Type B pancreatic cell (in vitro differentiated cells): ENCODE measurements around the gene HMGB1. TPM values are rescaled to one million over a fixed set of nuclear protein-coding genes. Genes with fewer than 3 reads are reported as not detected.

Source experiments
- DNase-seq: peaks from one replicate; pipeline ENCODE4 v3.0.0; 2021; ENCODE audit warnings: mixed read lengths; ENCODE audit not compliant: unreplicated experiment; ENCODE audit errors: extremely low spot score
- H3K27ac Mint-ChIP-seq: 2 replicates; pipeline ENCODE4 v1.8.0; 2021; ENCODE audit warnings: mild to moderate bottlenecking, mixed read lengths
- H3K27me3 Mint-ChIP-seq: 2 replicates; pipeline ENCODE4 v1.8.0; 2021; ENCODE audit warnings: mixed read lengths
- H3K36me3 Mint-ChIP-seq: 2 replicates; pipeline ENCODE4 v1.8.0; 2021; ENCODE audit warnings: mixed read lengths
- H3K4me1 Mint-ChIP-seq: one replicate; pipeline ENCODE4 v1.8.0; 2021; ENCODE audit warnings: mixed read lengths; ENCODE audit not compliant: unreplicated experiment
- H3K4me3 Mint-ChIP-seq: 2 replicates; pipeline ENCODE4 v1.8.0; 2021; ENCODE audit warnings: mild to moderate bottlenecking, mixed read lengths
- H3K9me3 Mint-ChIP-seq: 2 replicates; pipeline ENCODE4 v1.8.0; 2021; ENCODE audit warnings: mixed read lengths
- total RNA-seq: library from RNA; stranded (reverse); gene quantifications from 2 replicates; pipeline ENCODE4 v1.2.1, GENCODE V29; 2021; ENCODE audit warnings: low replicate concordance
- TF ChIP-seq, protein P1 (sequence below): fragments of 200-600 bp; sonication (generic); conservative IDR thresholded peaks from 2 replicates; pipeline ENCODE4 v1.5.0; 2021; ENCODE audit warnings: antibody characterized with exemption, mild to moderate bottlenecking

The HMGB1 gene
- total RNA-seq, 1 donor from 2014 or later: 576 TPM

DNA sequence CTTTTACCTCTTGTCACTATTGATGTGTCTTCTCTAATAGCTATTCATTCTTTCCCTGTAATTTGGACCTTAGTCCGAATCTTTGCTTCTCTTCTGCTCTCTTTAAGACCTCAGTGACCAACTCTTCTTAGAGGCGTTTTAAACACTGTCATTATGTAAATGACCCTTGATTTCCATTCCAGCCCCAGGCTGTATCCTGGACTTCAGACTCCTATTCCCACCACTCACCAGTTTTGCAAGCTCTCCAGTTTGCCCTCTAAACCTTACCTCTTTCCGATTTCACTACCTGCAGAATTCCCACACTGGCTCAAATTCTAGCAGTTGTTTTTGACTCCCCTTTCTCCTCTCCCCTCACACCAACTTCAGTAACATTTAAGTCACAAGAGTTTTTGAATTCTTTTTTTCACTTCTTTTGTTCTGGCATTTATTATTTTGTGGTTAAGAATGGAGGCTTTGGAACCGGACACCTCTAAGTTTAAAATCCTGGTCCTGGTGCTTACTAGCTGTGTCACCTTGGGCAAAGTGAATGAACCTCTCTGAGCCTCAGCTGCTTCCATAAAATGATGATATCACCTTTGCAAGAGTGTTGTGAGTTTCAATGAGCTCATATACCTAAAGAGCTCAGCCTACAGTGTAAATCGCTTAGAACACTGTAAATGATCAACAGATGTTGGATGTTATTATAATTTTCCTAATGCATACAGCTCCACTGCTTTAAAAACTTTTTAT, 13.6 kb upstream of the HMGB1 start:
- peaks cover 4% of the 10 kb centered on the region for H3K27me3 Mint-ChIP-seq
- TF ChIP-seq, protein P1, sequence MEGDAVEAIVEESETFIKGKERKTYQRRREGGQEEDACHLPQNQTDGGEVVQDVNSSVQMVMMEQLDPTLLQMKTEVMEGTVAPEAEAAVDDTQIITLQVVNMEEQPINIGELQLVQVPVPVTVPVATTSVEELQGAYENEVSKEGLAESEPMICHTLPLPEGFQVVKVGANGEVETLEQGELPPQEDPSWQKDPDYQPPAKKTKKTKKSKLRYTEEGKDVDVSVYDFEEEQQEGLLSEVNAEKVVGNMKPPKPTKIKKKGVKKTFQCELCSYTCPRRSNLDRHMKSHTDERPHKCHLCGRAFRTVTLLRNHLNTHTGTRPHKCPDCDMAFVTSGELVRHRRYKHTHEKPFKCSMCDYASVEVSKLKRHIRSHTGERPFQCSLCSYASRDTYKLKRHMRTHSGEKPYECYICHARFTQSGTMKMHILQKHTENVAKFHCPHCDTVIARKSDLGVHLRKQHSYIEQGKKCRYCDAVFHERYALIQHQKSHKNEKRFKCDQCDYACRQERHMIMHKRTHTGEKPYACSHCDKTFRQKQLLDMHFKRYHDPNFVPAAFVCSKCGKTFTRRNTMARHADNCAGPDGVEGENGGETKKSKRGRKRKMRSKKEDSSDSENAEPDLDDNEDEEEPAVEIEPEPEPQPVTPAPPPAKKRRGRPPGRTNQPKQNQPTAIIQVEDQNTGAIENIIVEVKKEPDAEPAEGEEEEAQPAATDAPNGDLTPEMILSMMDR: no peak

GRCh38 chr13:30477346-30478195, 11.8 kb upstream of the HMGB1 start:
- DNase-seq: no peak
- H3K27ac Mint-ChIP-seq: no peak overlapping the region
- no peak overlapping the region for H3K4me3 Mint-ChIP-seq
- TF ChIP-seq, protein P1: no peak
- H3K27me3 Mint-ChIP-seq: peaks cover 4% of the 10 kb centered on the region
- peaks cover 10% of the 10 kb centered on the region for H3K4me1 Mint-ChIP-seq
- H3K36me3 Mint-ChIP-seq: no peaks in the 10 kb centered on the region
- H3K9me3 Mint-ChIP-seq: no peaks in the 10 kb centered on the region

More for the DNA sequence above, 13.6 kb upstream of the HMGB1 start:
- Mint-ChIP-seq H3K4me3 (no peak overlapping the region), H3K27ac (no peak overlapping the region), H3K9me3 (no peaks in the 10 kb centered on the region), H3K4me1 (peaks cover 10% of the 10 kb centered on the region), H3K36me3 (no peaks in the 10 kb centered on the region)
- DNase-seq: no peak

DNA sequence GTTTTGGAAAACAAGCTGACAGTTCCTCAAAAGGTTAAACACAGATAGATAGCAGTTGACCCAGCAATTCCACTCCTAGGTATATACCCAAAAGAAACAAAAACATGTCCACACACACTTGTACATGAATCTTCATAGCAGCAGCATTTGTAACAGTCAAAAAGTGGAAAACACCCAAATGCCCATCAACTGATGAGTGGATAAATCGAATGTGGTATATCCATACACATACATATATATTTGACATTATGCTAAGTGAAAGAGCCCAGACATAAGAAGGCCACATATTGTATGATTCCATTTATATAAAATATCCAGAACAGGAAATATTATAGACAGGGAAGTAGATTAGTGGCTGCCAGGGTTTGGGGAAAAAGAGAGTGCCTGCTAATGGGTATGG, 7.9 kb upstream of the HMGB1 start:
- Mint-ChIP-seq H3K27ac (no peak overlapping the region), H3K9me3 (no peaks in the 10 kb centered on the region), H3K27me3 (no peaks in the 10 kb centered on the region), H3K4me3 (no peak overlapping the region), H3K4me1 (no peaks in the 10 kb centered on the region), H3K36me3 (no peaks in the 10 kb centered on the region)
- TF ChIP-seq, protein P1: no peak
- DNase-seq: no peak

DNA sequence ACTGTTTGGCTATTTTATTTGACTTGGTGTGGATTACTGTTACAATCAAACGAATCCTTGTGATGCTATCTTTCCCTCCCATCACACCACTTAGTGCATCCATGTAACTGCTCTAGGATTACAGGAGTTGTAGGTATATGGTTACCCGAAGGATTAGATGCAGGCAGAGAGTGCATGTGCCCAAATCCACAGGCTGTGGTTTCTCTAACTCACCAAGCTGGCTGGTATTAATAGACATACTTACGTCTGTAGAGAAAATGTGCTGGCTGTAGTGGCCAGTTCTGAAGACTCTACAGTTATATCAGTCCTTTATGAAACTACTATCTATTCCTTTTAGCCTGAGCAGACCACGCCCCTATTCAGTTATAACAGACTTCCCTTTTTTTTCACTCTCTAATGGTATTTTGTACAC, 1.1 kb upstream of the HMGB1 start:
- H3K27ac Mint-ChIP-seq: peak overlapping the region; percentile 100

GRCh38 chr13:30466358-30466714, 600 bp upstream of the HMGB1 start:
- no peak for DNase-seq
- peak overlapping the region; percentile 100 for H3K27ac Mint-ChIP-seq
- H3K36me3 Mint-ChIP-seq: peaks cover 17% of the 10 kb centered on the region
- H3K4me1 Mint-ChIP-seq: peaks cover 11% of the 10 kb centered on the region
- TF ChIP-seq, protein P1: no peak
- peak overlapping the region; percentile 98 for H3K4me3 Mint-ChIP-seq
- no peaks in the 10 kb centered on the region for H3K9me3 Mint-ChIP-seq
- H3K27me3 Mint-ChIP-seq: peaks cover 4% of the 10 kb centered on the region

More for the DNA sequence above, 1.1 kb upstream of the HMGB1 start:
- H3K4me3 Mint-ChIP-seq: peak overlapping the region; percentile 98
- H3K36me3 Mint-ChIP-seq: peaks cover 15% of the 10 kb centered on the region
- peaks cover 4% of the 10 kb centered on the region for H3K27me3 Mint-ChIP-seq
- DNase-seq: no peak
- H3K9me3 Mint-ChIP-seq: no peaks in the 10 kb centered on the region
- TF ChIP-seq, protein P1: no peak
- H3K4me1 Mint-ChIP-seq: peaks cover 9% of the 10 kb centered on the region
